ENCODE data around the gene TPCN1. TPM values are rescaled to one million over a fixed set of nuclear protein-coding genes. Genes with fewer than 3 reads are reported as not detected.
A peak's percentile ranks its signal among the peaks of the same experiment; 100 is the strongest.

TPCN1 gene
- total and polyA plus RNA-seq, 2 of the 13 experiments (the other 11 are each of a cell fraction or from before 2014, with no cell fraction given): 8.0 to 26.8 TPM

DNA sequence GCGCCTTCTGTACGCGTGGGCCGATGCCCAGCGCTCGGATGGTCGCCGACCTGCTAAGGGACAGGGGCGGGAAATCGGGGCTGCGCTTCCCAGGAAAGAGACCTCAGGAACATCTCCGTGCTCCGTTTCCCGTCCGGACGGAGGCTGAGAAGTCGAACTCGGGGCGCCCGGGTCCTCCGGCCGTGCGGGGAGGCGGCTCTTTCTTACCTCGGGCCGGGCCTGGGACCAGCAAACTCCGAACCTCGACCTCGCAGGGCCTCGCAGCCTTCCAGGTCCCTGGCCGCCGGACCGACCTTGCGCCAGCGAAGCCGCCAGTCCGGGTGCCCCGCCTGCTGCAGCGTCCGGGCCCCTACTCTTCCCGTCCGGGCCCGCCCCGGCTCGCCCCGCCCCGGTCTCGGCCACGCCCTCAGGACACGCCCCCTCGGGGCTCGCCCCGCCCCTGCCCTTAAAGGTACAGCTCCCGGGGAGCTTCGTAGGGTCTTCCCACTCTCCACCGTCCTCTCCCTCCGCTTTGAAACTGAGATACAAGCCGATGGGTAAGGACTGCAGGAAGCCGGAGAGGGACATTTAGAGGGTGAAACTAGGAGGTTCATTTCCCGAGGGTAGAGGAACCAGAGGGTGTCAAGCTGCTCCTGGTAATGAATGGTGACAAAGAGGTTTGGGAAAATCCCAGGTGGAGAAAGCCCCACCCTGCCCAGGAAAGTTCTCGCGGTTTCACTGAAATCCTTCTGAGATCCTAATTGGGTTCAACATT lies 113.7 kb downstream of the TPCN1 start, which contains the start of gene SLC8B1 (continued):
- no peak for TF ChIP-seq ZNF841 (CRISPR knock-in tag; IDR thresholded peaks at IDR 0.05; ENCODE audit: borderline replicate concordance)
- 0 out of 2 replicates have a peak, but pooled peaks have one; percentile 61 for TF ChIP-seq SATB2 (CRISPR knock-in tag; IDR thresholded peaks at IDR 0.05)
- no peak for TF ChIP-seq ZFP37 (CRISPR knock-in tag; IDR thresholded peaks at IDR 0.05; ENCODE audit: borderline replicate concordance)
- no peak for TF ChIP-seq CEBPZ (IDR thresholded peaks at IDR 0.05; ENCODE audit: low read length)
- TF ChIP-seq NFIC (IDR thresholded peaks at IDR 0.05; ENCODE audit: low read length): no peak
- no peak for TF ChIP-seq SP1 (IDR thresholded peaks at IDR 0.05)
- peak; percentile 94 for TF ChIP-seq SP1 (CRISPR knock-in tag; IDR thresholded peaks at IDR 0.05)
- TF ChIP-seq DMAP1 (CRISPR knock-in tag; IDR thresholded peaks at IDR 0.05): 0 out of 2 replicates have a peak, but pooled peaks have one; percentile 27
- TF ChIP-seq CC2D1A (CRISPR knock-in tag; IDR thresholded peaks at IDR 0.05): 0 out of 2 replicates have a peak, but pooled peaks have one; percentile 24
- no peak for TF ChIP-seq WIZ (CRISPR knock-in tag; IDR thresholded peaks at IDR 0.05)
- TF ChIP-seq ZBTB1 (CRISPR knock-in tag; IDR thresholded peaks at IDR 0.05; ENCODE audit: borderline replicate concordance): no peak
- peak; percentile 66; the same call in 1 of the 2 replicates for TF ChIP-seq TBX2 (CRISPR knock-in tag; IDR thresholded peaks at IDR 0.05; ENCODE audit: borderline replicate concordance)
- TF ChIP-seq ZBTB8A (CRISPR knock-in tag; IDR thresholded peaks at IDR 0.05; ENCODE audit: borderline replicate concordance, low read depth): no peak
- TF ChIP-seq ZBTB21 (CRISPR knock-in tag; IDR thresholded peaks at IDR 0.05): no peak
- TF ChIP-seq HMGA1 (CRISPR knock-in tag; conservative IDR thresholded peaks at IDR 0.05): no peak
- no peak for TF ChIP-seq IKZF4 (CRISPR knock-in tag; IDR thresholded peaks at IDR 0.05; ENCODE audit: borderline replicate concordance, low read depth, not compliant biosample characterization)
- TF ChIP-seq AGO2 (optimal IDR thresholded peaks at IDR 0.05; ENCODE audit: low read depth, low read length): no peak
- peak; percentile 84; the same call in 1 of the 2 replicates for TF ChIP-seq ATF7-NPFF (CRISPR knock-in tag; IDR thresholded peaks at IDR 0.05; ENCODE audit: low read depth)
- no peak for TF ChIP-seq MAFK (conservative IDR thresholded peaks at IDR 0.05 in 1 of 2, IDR thresholded peaks at IDR 0.05 in 1 of 2; ENCODE audit: low read length in 2 of 2)
- no peak for TF ChIP-seq ZFP62 (CRISPR knock-in tag; IDR thresholded peaks at IDR 0.05)
- TF ChIP-seq, protein P1, sequence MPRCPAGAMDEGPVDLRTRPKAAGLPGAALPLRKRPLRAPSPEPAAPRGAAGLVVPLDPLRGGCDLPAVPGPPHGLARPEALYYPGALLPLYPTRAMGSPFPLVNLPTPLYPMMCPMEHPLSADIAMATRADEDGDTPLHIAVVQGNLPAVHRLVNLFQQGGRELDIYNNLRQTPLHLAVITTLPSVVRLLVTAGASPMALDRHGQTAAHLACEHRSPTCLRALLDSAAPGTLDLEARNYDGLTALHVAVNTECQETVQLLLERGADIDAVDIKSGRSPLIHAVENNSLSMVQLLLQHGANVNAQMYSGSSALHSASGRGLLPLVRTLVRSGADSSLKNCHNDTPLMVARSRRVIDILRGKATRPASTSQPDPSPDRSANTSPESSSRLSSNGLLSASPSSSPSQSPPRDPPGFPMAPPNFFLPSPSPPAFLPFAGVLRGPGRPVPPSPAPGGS (CRISPR knock-in tag; IDR thresholded peaks at IDR 0.05): peak; percentile 86; the same call in 1 of the 2 replicates
- TF ChIP-seq ZNF230 (CRISPR knock-in tag; IDR thresholded peaks at IDR 0.05): peak; percentile 82
- no peak for TF ChIP-seq TGIF2 (CRISPR knock-in tag; IDR thresholded peaks at IDR 0.05)
- no peak for TF ChIP-seq ATM (IDR thresholded peaks at IDR 0.05; ENCODE audit: borderline replicate concordance)
- no peak for TF ChIP-seq ATF3 (CRISPR knock-in tag; IDR thresholded peaks at IDR 0.05)
